SK-MEL-5 (cell line): Measurements from ENCODE around the gene PEPD. TPM values are rescaled to one million over a fixed set of nuclear protein-coding genes. Genes with fewer than 3 reads are reported as not detected.
A peak's percentile ranks its signal among the peaks of the same experiment; 100 is the strongest.

Experiments
- DNase-seq: peaks from one replicate; pipeline ENCODE4 v3.0.0-alpha.2; 2016; ENCODE audit warnings: low read depth, low spot score
- in situ Hi-C: cut with HindIII; loops from 2 replicates; pipeline ENCODE4 v1.10.0; 2016; ENCODE audit warnings: low sequenced_read_pairs, high pct_unique_total_duplicates, low pct_unique_long_range_greater_than_20kb
- total RNA-seq: library from RNA; depleted of rRNA; stranded (reverse); fragments of >200 nt; shearing (Covaris generic); gene quantifications from 2 replicates; pipeline ENCODE4 v1.2.3, GENCODE V29; 2014

The PEPD gene
- total RNA-seq, 1 experiment from 2014 or later, result 162 TPM

DNA sequence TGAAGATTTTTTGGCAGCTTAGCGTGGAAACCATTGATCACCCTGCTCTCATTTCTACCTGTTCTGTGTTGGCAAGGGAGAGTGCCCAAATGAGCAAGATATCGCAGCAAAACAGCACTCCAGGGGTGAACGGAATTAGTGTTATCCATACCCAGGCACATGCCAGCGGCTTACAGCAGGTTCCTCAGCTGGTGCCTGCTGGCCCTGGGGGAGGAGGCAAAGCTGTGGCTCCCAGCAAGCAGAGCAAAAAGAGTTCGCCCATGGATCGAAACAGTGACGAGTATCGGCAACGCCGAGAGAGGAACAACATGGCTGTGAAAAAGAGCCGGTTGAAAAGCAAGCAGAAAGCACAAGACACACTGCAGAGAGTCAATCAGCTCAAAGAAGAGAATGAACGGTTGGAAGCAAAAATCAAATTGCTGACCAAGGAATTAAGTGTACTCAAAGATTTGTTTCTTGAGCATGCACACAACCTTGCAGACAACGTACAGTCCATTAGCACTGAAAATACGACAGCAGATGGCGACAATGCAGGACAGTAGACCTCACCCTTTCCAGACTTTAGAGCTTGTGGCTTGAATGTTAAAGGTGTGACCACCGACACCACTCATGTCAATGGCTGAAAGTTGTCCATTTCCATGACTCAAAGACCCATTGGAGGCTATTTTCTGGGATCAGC lies 142.3 kb downstream of the PEPD start:
- no peak for DNase-seq
- in situ Hi-C loops, result no loop called here

DNA sequence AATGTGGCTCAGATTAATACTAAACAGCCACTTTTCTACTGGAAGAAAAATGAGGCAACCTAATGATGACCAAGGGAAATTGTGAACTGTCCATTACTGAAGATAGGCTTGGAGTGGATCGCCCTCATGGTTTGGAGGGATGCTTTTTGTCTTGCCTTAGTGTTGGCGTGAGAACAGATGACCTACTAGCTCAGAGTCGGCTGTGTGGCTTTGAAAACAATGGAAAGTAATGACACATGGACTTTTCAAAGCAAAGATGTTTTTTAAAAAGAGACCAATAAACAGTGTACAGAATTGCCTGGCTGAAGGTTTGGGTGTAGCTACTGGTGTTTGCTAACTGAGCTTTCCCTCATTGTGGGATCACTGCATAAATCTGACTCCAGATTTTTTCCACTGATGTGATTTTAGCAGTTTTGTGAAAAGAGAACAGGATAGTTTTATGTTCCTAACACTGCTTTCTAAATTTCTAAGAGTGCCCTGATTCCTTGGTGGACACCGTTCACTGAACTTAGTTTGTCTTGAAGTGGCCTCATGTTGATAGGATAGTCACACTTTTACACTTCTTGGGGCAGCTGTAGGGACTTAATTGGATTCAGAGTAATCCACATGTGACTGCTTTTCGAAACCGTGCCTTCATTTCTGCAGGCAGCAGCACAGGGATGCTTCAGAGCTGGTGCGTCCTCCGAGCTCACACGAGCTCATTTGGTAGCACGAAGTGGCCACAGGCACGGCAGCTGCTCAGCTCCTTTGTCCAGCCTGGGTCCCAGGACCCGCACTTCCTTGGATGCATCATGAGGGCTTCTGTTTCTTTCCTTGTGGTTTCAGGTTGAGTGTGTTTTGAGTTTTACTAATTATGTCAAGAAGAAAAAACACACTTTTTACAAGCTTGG lies 143.8 kb downstream of the PEPD start:
- in situ Hi-C loops, result no loop called here

DNA sequence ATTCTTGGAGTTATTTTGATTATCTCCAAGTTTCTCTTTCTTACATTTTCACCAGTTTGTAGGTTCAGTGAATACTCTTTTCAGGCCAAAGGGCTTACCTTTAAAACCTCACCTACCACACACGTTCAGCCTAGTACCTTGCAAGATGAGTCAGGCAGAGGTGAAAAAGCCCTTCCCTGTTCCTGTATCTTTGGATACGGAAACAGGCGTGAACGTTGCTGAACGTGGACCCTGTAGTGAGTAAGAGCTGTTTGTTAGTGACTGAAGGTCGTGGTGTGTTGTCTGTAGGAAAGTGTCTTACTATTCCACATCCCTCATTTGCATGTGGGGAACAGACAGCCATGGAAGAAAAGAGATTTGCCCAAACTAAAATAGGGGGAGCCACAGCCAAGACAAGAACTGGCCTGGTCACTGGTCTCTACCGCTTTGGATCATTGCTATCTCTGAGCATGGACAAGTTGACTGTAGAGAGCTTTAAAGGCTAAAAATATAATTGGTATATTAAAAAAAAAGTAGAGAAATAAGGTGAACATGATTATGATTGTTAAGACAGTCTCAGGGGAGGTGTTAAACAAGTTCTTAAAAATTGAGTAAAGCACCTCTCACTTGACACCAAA lies 144.5 kb downstream of the PEPD start:
- DNase-seq, result no peak
- in situ Hi-C loops, result no loop called here

More for the DNA sequence above, 143.8 kb downstream of the PEPD start:
- DNase-seq, result no peak

DNA sequence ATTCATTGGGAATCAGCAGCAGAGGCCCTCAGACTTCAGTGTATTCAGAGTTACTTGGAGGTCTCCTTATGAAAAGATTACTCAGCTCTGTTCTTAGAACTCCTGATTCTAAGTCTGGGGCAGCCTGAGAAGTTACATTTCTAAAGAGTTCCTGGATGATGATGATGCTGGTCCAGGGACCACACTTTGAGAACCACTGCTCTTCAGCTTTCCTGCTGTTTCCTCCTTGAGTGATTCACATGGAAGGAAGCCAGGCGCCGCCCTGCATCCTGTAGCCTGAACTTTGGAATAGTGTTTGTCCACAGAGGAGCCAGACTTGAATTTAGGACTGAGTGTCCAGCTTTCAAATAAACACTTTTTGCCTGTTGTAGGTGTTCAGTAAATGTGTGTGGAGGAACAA lies 145.2 kb downstream of the PEPD start:
- in situ Hi-C loops, result no loop called here
- no peak for DNase-seq

- no peak for DNase-seq
Measured at GRCh38 chr19:33375837-33376159, 145.8 kb downstream of the PEPD start.

DNA sequence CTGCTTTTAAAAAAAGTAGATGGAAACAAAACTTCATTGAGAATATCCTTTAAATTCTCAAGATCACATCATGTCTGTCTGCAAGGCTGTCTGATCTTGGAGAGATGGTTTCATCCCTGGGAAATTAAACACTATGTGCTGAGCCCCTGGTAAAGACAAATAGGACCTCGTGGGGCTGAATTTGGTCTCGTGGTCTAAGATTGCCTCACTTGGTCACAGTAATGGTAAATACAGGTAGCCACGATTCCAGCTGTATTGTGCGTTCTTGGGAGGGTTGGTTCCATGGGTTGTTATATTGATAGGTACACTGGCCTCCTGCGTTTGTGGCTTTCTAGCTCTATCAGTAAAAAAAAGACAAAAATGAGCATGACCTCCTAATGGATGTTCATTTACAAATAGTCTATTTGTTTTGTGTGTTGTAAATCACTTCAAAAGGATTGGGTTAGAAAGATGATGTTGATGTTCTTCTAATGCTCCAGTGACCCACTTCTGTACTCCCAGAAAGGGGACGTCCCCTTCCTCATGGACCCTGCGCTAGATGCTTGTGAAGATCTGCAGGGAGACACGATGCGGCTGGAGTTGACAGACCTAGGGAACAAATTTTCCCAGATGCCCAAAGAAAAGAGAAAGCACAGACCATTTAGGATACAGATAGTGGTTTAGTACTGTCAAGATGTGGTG lies 146.3 kb downstream of the PEPD start:
- in situ Hi-C loops, result no loop called here
- no peak for DNase-seq

More at GRCh38 chr19:33375837-33376159, 145.8 kb downstream of the PEPD start:
- in situ Hi-C loops, result no loop called here

GRCh38 chr19:33374236-33374714 lies 147.3 kb downstream of the PEPD start:
- DNase-seq, result no peak
- in situ Hi-C loops, result no loop called here

DNA sequence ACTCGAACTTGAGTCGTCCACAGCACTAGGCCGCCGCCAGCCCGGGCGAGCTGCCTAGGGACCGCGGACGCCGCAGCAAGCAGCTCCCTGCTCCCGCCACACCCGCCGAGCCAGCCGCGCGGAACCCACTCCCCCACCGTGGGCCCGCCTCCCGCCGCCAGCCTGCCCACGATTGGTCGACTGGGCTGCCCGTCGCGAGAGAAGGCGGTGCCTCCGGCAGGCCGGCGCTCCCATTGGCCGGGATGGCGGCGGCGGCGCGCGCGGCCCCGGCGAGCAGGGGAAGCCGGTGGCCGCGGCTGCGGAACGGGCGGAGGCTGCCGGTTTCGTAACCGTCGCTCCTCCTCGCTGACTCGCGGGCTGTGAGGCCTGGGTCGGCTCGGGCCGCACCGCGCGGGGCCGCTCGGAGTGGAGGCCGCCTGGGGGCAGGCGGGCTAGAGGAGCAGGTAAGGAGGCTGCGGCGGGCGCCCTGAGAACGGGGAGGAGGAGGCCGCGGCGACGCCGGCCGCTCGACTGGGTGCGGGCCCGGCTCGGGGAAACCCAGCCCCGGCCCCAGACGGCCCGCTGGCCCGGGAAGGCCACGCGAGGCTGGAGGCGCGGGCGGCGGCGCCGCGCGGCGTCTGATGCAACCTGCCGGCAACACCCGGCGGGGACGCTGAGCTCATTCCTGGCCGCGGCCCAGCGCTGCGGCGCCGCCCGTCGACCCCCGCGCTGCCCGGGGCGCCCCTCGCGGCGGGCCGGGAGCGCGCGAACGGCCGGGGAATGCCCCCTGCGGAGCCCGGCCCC lies 147.9 kb downstream of the PEPD start, which contains the start of gene CEBPG:
TSS of gene CEBPG (plus strand) at position 257 of the 783 bp plus-strand sequence. CDS start 5,531 bp downstream, outside the sequence.
- DNase-seq, result peak; percentile 84
- in situ Hi-C loops, result no loop called here

GRCh38 chr19:33370783-33371182 lies 150.8 kb downstream of the PEPD start:
- in situ Hi-C loops, result no loop called here

DNA sequence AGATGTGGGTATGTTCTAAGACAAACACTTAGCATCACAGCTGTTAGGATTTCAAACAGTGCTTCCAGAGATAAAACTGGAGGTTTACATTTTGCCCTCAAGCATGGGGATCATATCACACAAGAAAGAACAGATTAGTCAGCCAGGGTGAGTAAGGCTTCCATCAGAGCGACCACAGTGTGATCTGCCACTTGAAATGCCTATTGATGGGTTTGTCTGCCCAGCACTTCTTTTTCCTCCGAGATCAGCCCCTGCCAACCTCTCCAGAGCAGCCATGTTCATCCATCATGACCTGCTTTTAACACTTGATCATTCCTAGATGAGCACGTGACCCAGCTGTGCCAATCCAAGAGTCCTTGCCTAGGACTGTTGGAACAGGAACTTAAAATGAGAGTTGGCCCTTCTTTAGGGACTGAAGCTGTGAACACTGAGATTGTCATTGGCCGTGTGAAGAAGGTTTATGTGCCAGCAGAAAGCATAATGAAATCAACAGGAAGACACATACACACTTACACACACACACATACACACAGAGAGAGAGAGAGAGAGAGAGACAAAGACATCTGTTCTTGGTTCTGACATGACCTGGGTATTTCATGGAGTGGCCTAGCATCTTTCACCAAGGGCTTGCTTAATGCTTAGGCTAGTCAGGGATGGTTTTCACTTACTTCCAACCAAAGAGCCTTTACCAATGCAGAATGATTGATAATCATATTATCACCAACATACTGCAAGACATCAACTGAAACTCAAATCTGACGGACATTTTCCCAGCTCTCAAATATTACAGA lies 153.3 kb downstream of the PEPD start:
- in situ Hi-C loops, result no loop called here
- DNase-seq, result no peak

More at GRCh38 chr19:33370783-33371182, 150.8 kb downstream of the PEPD start:
- DNase-seq, result no peak

GRCh38 chr19:33366897-33367296 lies 154.7 kb downstream of the PEPD start:
- in situ Hi-C loops, result no loop called here
- no peak for DNase-seq

GRCh38 chr19:33366127-33366526 lies 155.5 kb downstream of the PEPD start:
- DNase-seq, result no peak
- in situ Hi-C loops, result no loop called here

GRCh38 chr19:33365691-33366090 lies 155.9 kb downstream of the PEPD start:
- in situ Hi-C loops, result no loop called here
- no peak for DNase-seq

DNA sequence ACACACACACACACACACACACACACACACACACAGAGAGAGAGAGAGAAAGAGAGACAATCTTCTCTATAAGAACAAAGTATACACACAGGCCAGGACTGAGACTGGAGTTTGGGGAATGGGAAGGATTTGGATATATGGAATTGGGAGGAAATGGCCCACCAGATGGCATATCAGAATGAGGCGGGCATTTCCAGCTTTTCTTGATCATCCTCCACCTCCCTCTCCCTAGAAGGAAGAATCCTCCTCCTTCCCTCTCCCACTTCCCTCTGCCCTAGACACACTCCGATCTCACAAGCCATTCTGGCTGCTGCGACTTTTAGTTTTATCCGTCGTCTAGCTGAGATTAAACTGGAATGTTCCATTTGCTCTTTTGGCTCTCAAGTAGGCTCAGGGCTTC lies 158.1 kb downstream of the PEPD start:
- no peak for DNase-seq
- in situ Hi-C loops, result no loop called here

- DNase-seq, result no peak
- in situ Hi-C loops, result no loop called here
Measured at GRCh38 chr19:33362508-33363228, 158.9 kb downstream of the PEPD start.

- no peak for DNase-seq
- in situ Hi-C loops, result no loop called here
Measured at GRCh38 chr19:33359581-33359980, 162.0 kb downstream of the PEPD start.
